Prostate gland (tissue), 2 donors: Measurements from ENCODE around the gene ATP2A1. TPM values are rescaled to one million over a fixed set of nuclear protein-coding genes. Genes with fewer than 3 reads are reported as not detected.
"Not testable (repeated sequence)": the region's sequence is repeated elsewhere in the genome, so short reads cannot be mapped to it uniquely, and the experiment has no call there.

Experiments used
- DNase-seq: peaks from one replicate; pipeline ENCODE4 v3.0.0-alpha.2; 2019; ENCODE audit warnings: low spot score
- H3K27ac ChIP-seq, 2 donors: fragments of 200-600 bp; sonication (generic); 2 replicates each; pipeline ENCODE4 v1.5.1; 2017 to 2019
- H3K27me3 ChIP-seq: fragments of 200-600 bp; sonication (generic); replicated peaks from 2 replicates; pipeline ENCODE4 v1.5.1; 2019; ENCODE audit not compliant: insufficient read depth
- H3K36me3 ChIP-seq, 2 donors: fragments of 200-600 bp; sonication (generic); 1 replicate in 1 of 2; 2 replicates in 1 of 2; pipeline versions ENCODE4 v1.5.1 to v1.8.1; 2017 to 2019
- H3K4me1 ChIP-seq: fragments of 200-600 bp; sonication (generic); replicated peaks from 2 replicates; pipeline ENCODE4 v1.5.1; 2019
- H3K4me3 ChIP-seq, 2 donors: fragments of 200-600 bp; sonication (generic); 2 replicates each; pipeline ENCODE4 v1.5.1; 2017 to 2019
- H3K9me3 ChIP-seq: fragments of 200-600 bp; sonication (generic); 2 replicates; pipeline ENCODE4 v1.5.1; 2017
- POLR2A ChIP-seq: fragments of 450-650 bp; IDR thresholded peaks from one replicate; pipeline ENCODE4 v1.6.1; 2016; ENCODE audit warnings: antibody characterized with exemption, mild to moderate bottlenecking
- POLR2AphosphoS5 ChIP-seq: sonication (generic); formaldehyde crosslinking; IDR thresholded peaks from one replicate; pipeline ENCODE4 v1.6.1; 2017; ENCODE audit warnings: antibody characterized with exemption
- WGBS: methylation state at CpG from one replicate; pipeline ENCODE4 v1.1.5; 2018; 5-methylcytosine and 5-hydroxymethylcytosine counted together
- intact Hi-C: fragments of 100-400 bp; cut with DNase I; formaldehyde crosslinking; loops from one replicate; pipeline ENCODE4 v1.14.2; 2022
- total RNA-seq, 2 donors: library from RNA; depleted of rRNA; stranded (reverse); fragments of >200 nt; gene quantifications; one replicate each; pipeline ENCODE4 v1.1.0, GENCODE V29; 2016
- TF ChIP-seq, protein P1 (sequence below), 4 experiments: fragments of 200-600 bp in 2 of 4; fragments of 450-650 bp in 2 of 4; sonication (generic) in 2 of 4; IDR thresholded peaks; 1 replicate in 3 of 4; 2 replicates in 1 of 4; pipeline ENCODE4 v1.5.1; 2016 to 2019; ENCODE audit warnings: antibody characterized with exemption in 4 of 4, mild to moderate bottlenecking in 2 of 4, moderate library complexity in 2 of 4

ATP2A1 gene
- total RNA-seq, 2 donors from 2014 or later, result 1.5 to 3.1 TPM

DNA sequence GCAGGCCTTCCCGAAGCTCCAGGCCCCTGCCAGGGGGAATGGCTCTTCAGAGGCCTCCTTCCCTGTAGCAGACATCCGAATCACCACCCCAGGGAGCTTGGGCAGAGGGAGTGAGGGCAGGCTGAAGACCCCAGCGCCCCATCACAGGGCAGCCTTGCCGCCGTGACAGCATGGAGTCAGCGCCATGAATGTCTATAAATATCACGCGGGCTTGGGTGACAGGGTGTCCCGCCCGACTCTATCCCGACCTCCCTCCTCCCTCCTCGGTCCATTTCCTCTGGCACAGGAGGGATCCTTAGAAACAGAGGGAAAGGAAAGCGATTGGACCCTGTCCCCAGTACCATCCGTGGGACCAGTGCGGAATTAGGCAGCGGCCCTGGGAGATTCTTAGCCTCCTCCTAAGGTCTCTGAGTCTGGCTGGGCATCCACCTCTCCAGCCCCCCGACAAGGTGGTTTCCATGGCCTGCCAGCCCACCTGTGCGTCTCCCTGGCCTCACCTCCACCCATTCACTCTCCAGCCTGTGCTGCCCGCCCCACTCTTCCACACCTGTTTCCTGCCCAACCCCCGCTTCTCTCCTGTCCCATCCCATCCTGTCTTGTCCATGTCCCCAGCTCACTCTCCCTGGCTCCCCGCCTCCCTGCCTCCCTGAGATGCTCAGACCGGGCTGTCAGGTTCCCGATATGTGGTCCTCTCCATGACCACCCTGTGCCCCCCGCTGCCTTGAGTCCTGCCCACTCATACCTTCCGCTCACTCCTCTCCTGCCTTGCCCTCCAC lies 5.1 kb downstream of the ATP2A1 start:
- no peak for DNase-seq
- no peak overlapping the region for H3K4me3 ChIP-seq
- no peaks in the 10 kb centered on the region for H3K36me3 ChIP-seq
- H3K9me3 ChIP-seq, result no peaks in the 10 kb centered on the region
- intact Hi-C loops, result loop anchor here (5.0 kb wide), 1 partner anchor 39 kb away; no protein-coding TSS in a partner anchor
- no peak overlapping the region for H3K27ac ChIP-seq
- TF ChIP-seq, protein P1, sequence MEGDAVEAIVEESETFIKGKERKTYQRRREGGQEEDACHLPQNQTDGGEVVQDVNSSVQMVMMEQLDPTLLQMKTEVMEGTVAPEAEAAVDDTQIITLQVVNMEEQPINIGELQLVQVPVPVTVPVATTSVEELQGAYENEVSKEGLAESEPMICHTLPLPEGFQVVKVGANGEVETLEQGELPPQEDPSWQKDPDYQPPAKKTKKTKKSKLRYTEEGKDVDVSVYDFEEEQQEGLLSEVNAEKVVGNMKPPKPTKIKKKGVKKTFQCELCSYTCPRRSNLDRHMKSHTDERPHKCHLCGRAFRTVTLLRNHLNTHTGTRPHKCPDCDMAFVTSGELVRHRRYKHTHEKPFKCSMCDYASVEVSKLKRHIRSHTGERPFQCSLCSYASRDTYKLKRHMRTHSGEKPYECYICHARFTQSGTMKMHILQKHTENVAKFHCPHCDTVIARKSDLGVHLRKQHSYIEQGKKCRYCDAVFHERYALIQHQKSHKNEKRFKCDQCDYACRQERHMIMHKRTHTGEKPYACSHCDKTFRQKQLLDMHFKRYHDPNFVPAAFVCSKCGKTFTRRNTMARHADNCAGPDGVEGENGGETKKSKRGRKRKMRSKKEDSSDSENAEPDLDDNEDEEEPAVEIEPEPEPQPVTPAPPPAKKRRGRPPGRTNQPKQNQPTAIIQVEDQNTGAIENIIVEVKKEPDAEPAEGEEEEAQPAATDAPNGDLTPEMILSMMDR (IDR thresholded peaks at IDR 0.05), result no peak
- no peak for TF ChIP-seq POLR2AphosphoS5
- no peak for TF ChIP-seq POLR2A
- no peaks in the 10 kb centered on the region for H3K27me3 ChIP-seq
- H3K4me1 ChIP-seq, result peaks cover 5% of the 10 kb centered on the region
- WGBS, result 48% methylated on average over 25 of the region's 25 CpGs

GRCh38 chr16:28884045-28884444 lies 5.8 kb downstream of the ATP2A1 start:
- WGBS, result 95% methylated on average over 6 of the region's 6 CpGs
- no peak overlapping the region for H3K27ac ChIP-seq
- no peak overlapping the region for H3K4me3 ChIP-seq
- no peaks in the 10 kb centered on the region for H3K36me3 ChIP-seq
- no peak for DNase-seq
- H3K9me3 ChIP-seq, result no peaks in the 10 kb centered on the region
- intact Hi-C loops, result loop anchor here (5.0 kb wide), 1 partner anchor 38 kb away; no protein-coding TSS in a partner anchor
- no peak for TF ChIP-seq POLR2A
- TF ChIP-seq, protein P1 (IDR thresholded peaks at IDR 0.05), result no peak
- H3K4me1 ChIP-seq, result peaks cover 5% of the 10 kb centered on the region
- no peaks in the 10 kb centered on the region for H3K27me3 ChIP-seq

DNA sequence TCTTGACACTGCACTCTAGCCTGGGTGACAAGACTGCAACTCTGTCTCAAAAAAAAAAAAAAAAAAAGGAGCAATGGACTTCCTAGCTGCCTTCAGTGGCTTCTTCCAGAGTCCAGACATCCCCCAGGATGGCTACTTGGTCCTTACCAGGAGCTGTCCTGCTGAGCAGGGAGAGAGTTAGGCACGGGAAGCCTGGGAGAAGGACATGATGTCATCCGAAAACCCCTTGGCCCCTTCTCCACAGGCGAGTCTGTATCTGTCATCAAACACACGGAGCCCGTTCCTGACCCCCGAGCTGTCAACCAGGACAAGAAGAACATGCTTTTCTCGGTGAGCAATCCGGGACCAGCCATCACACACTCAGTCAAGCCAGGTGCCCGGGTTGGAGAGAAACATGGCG lies 8.7 kb downstream of the ATP2A1 start:
- intact Hi-C loops, result no loop called here
- TF ChIP-seq POLR2AphosphoS5 (no peak), POLR2A (no peak)
- TF ChIP-seq, protein P1 (IDR thresholded peaks at IDR 0.05), result no peak

DNA sequence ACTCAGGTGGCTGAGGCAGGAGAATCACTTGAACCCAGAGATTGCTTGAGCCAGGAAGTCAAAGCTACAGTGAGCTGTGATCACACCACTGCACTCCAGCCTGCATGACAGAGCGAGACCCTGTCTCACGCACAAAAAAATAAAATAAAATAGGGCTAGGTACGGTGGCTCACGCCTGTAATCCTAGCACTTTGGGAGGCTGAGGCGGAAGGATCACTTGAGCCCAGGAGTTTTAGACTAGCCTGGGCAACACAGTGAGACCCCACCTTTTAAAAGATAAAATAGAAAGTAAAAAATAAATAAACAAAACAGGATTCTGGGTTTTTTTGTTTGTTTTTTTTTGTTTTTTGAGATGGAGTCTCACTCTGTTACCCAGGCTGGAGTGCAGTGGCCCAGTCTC lies 12.1 kb downstream of the ATP2A1 start:
- H3K4me3 ChIP-seq, H3K4me1 ChIP-seq, H3K9me3 ChIP-seq, H3K27ac ChIP-seq, H3K27me3 ChIP-seq, H3K36me3 ChIP-seq, DNase-seq, intact Hi-C loops: not testable (repeated sequence)
- 96% methylated on average over 5 of the region's 5 CpGs for WGBS

More for the DNA sequence above, 8.7 kb downstream of the ATP2A1 start:
- no peaks in the 10 kb centered on the region for H3K4me1 ChIP-seq
- 67% methylated on average over 10 of the region's 10 CpGs for WGBS
- DNase-seq, result no peak
- H3K4me3 ChIP-seq, result no peak overlapping the region
- H3K36me3 ChIP-seq, result no peaks in the 10 kb centered on the region
- no peaks in the 10 kb centered on the region for H3K9me3 ChIP-seq
- H3K27me3 ChIP-seq, result no peaks in the 10 kb centered on the region
- no peak overlapping the region for H3K27ac ChIP-seq

DNA sequence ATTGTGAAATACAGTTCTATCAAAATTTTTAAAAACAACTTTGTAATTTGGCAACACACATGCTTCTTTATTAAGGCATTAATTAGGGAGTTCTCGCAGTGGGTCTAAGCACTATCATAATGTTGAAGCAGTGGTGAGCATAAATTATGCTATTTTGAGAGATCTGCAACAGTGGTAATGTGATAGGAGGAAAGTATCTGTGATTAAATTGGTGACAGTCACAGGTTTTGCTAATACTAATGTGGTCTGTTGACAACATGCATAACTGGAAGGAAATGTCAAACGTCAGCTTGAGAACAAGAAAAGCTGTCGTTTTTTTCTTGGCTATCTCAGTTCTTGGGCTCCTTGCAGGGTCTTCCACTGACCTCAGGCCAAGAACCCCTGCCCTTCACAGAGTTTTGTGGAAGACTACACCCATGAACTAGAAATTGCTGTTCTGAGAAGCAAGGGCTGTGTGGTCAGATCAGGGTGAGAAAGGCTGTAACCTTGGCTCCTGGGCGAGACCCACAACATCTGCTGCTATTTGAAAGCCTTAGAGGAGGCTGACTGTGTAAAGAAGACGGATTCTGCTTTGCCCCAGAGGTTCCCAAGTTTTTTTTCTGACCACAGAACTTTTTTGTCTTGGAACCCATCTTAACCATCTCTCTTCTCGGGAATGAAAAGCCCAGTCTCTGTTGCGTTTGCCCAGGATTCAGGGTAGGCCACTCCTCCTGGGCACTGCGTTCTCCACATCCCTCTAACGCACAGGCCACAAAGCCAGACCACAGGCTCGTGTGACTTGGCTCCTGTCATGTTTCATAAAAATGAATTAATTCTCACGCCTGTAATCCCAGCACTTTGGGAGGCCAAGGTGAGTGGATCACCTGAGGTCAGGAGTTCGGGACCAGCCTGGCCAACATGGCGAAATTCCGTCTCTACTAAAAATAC lies 13.9 kb downstream of the ATP2A1 start:
- Histone ChIP-seq H3K27me3 (no peaks in the 10 kb centered on the region), H3K4me1 (no peaks in the 10 kb centered on the region), H3K4me3 (no peak overlapping the region), H3K9me3 (no peaks in the 10 kb centered on the region), H3K36me3 (no peaks in the 10 kb centered on the region), H3K27ac (no peak overlapping the region)
- WGBS, result 79% methylated on average over 14 of the region's 14 CpGs
- DNase-seq, result no peak
- intact Hi-C loops, result no loop called here
- TF ChIP-seq POLR2A (no peak), POLR2AphosphoS5 (no peak)
- TF ChIP-seq, protein P1 (IDR thresholded peaks at IDR 0.05), result no peak
